Endothelial cell of umbilical vein (primary cell): ENCODE data around the gene TSPEAR. TPM values are rescaled to one million over a fixed set of nuclear protein-coding genes. Genes with fewer than 3 reads are reported as not detected.
"Not testable (repeated sequence)": the region's sequence is repeated elsewhere in the genome, so short reads cannot be mapped to it uniquely, and the experiment has no call there.

ENCODE experiments used
- BruUV-seq: library from RNA; stranded (reverse); fragments of 400-500 nt; replicated peaks from 2 replicates; lab custom pipeline; 2021; lab: Mats Ljungman, UMichigan
- CTCF ChIA-PET: fragments of 300-600, 350-600 bp; sonication (Branson Sonifier 250); formaldehyde crosslinking; loops from one replicate; lab custom pipeline; 2021; ENCODE audit warnings: antibody characterized with exemption, inconsistent platforms; lab: Charles Lee
- POLR2A ChIA-PET: fragments of 300-600, 350-600 bp; sonication (Branson Sonifier 250); formaldehyde crosslinking; loops from one replicate; lab custom pipeline; 2021; ENCODE audit warnings: antibody characterized with exemption, inconsistent platforms; lab: Charles Lee
- DNase-seq: peaks from one replicate; pipeline ENCODE4 v3.0.0-alpha.2; 2011; ENCODE audit warnings: low read depth, low spot score
- FAIRE-seq: peaks from 2 replicates; lab custom pipeline; 2011; peaks lifted over from hg19 to GRCh38; lab: Jason Lieb, UNC
- H2AFZ ChIP-seq: 2 replicates; pipeline ENCODE4 v1.6.0; 2012; ENCODE audit warnings: low read depth, low read length, control low read depth, inconsistent platforms
- H3K27ac ChIP-seq: 2 replicates; pipeline ENCODE4 v1.5.1; 2011; ENCODE audit warnings: low read depth, mild to moderate bottlenecking, control low read depth, low read length, moderate library complexity; ENCODE audit not compliant: insufficient read depth
- H3K27me3 ChIP-seq, 2 experiments: 2 replicates each; pipeline versions ENCODE4 v1.6.0 to v1.6.1; 2011; ENCODE audit warnings: low read length in 2 of 2, mixed read lengths in 1 of 2; ENCODE audit not compliant: control insufficient read depth in 2 of 2, insufficient read depth in 2 of 2
- H3K36me3 ChIP-seq, 2 experiments: 2 replicates in 1 of 2; 3 replicates in 1 of 2; pipeline ENCODE4 v1.5.1; 2011; ENCODE audit warnings: low read length in 2 of 2, mild to moderate bottlenecking in 1 of 2, moderate library complexity in 1 of 2; ENCODE audit not compliant: control insufficient read depth in 2 of 2, insufficient read depth in 2 of 2; ENCODE audit errors: extremely low read depth in 1 of 2
- H3K4me1 ChIP-seq: 3 replicates; pipeline ENCODE4 v1.5.1; 2011; ENCODE audit warnings: mild to moderate bottlenecking, low read length; ENCODE audit not compliant: control insufficient read depth, insufficient read depth; ENCODE audit errors: extremely low read depth
- H3K4me2 ChIP-seq: 2 replicates; pipeline ENCODE4 v1.6.1; 2011; ENCODE audit warnings: low read length, control low read depth, mixed read lengths; ENCODE audit not compliant: insufficient read depth
- H3K4me3 ChIP-seq, 3 experiments: fragments of 200-600 bp in 1 of 3; sonication (generic), shearing (Covaris generic) in 1 of 3; replicated peaks in 1 of 3; 2 replicates each; pipeline ENCODE4 v1.5.1; 2011 to 2016; ENCODE audit warnings: control low read depth in 3 of 3, low read length in 3 of 3, mild to moderate bottlenecking in 2 of 3, inconsistent platforms in 1 of 3, low read depth in 1 of 3, moderate library complexity in 1 of 3; ENCODE audit not compliant: insufficient read depth in 1 of 3
- H3K79me2 ChIP-seq: 2 replicates; pipeline ENCODE4 v1.6.0; 2012; ENCODE audit warnings: low read length, inconsistent platforms; ENCODE audit not compliant: control insufficient read depth, insufficient read depth
- H3K9ac ChIP-seq: replicated peaks from 2 replicates; pipeline ENCODE3; 2011; ENCODE audit warnings: low read length, control low read depth; ENCODE audit not compliant: insufficient read depth; ENCODE audit errors: extremely low read depth
- H3K9me1 ChIP-seq: replicated peaks from 3 replicates; pipeline ENCODE4 v1.6.0; 2011; ENCODE audit warnings: mild to moderate bottlenecking, low read length; ENCODE audit not compliant: control insufficient read depth, insufficient read depth; ENCODE audit errors: extremely low read depth
- H3K9me3 ChIP-seq: replicated peaks from 2 replicates; pipeline ENCODE4 v1.5.1; 2012; ENCODE audit warnings: low read length, inconsistent platforms; ENCODE audit not compliant: control insufficient read depth, insufficient read depth
- H4K20me1 ChIP-seq: replicated peaks from 2 replicates; pipeline ENCODE3; 2011; ENCODE audit warnings: mild to moderate bottlenecking, low read length; ENCODE audit not compliant: control insufficient read depth, insufficient read depth; ENCODE audit errors: extremely low read depth
- CTCF ChIP-seq, 2 donors: IDR thresholded peaks; 1 replicate in 1 of 2; 2 replicates in 1 of 2; pipeline ENCODE4 v1.5.1; 2011; ENCODE audit warnings: low read length in 2 of 2, mild to moderate bottlenecking in 2 of 2, moderate library complexity in 2 of 2, control low read depth in 1 of 2, inconsistent platforms in 1 of 2, low read depth in 1 of 2; ENCODE audit not compliant: insufficient read depth in 1 of 2; ENCODE audit errors: extremely low read depth in 1 of 2
- EZH2 ChIP-seq: IDR thresholded peaks from 2 replicates; pipeline ENCODE4 v1.6.1; 2012; ENCODE audit warnings: borderline replicate concordance, low read depth, mild to moderate bottlenecking, moderate library complexity, low read length, inconsistent platforms; ENCODE audit not compliant: severe bottlenecking
- FOS ChIP-seq: IDR thresholded peaks from 2 replicates; pipeline ENCODE4 v1.6.1; 2011; ENCODE audit warnings: mild to moderate bottlenecking, low read length, moderate library complexity, borderline replicate concordance; ENCODE audit not compliant: insufficient read depth
- GATA2 ChIP-seq: IDR thresholded peaks from 2 replicates; pipeline ENCODE4 v1.7.0; 2011; ENCODE audit warnings: low read depth, mild to moderate bottlenecking, moderate library complexity, mixed read lengths, low read length; ENCODE audit not compliant: insufficient read length, insufficient read depth
- JUN ChIP-seq: IDR thresholded peaks from 2 replicates; pipeline ENCODE4 v1.6.1; 2011; ENCODE audit warnings: borderline replicate concordance, low read depth; ENCODE audit not compliant: insufficient read length, insufficient read depth
- MAX ChIP-seq: IDR thresholded peaks from 2 replicates; pipeline ENCODE4 v1.6.1; 2011; ENCODE audit not compliant: insufficient read depth, insufficient read length
- MYC ChIP-seq: IDR thresholded peaks from one replicate; pipeline ENCODE4 v1.6.1; 2011; ENCODE audit warnings: mild to moderate bottlenecking, low read depth, low read length
- POLR2A ChIP-seq: IDR thresholded peaks from 2 replicates; pipeline ENCODE4 v1.6.1; 2012; ENCODE audit warnings: low read depth, mild to moderate bottlenecking, control low read depth, low read length
- POLR2AphosphoS5 ChIP-seq: IDR thresholded peaks from 2 replicates; pipeline ENCODE4 v1.6.1; 2012; ENCODE audit warnings: low read depth, mild to moderate bottlenecking, control low read depth, low read length, moderate library complexity; ENCODE audit not compliant: insufficient read depth
- dilution Hi-C: fragments of 300-500 bp; cut with MboI; formaldehyde crosslinking; loops from one replicate; pipeline ENCODE4 v1.15.0; 2019; ENCODE audit warnings: low sequenced_read_pairs; ENCODE audit not compliant: extremely low pct_ligation_motif_present
- intact Hi-C: fragments of 100-400 bp; cut with micrococcal nuclease; formaldehyde crosslinking; loops from one replicate; pipeline ENCODE4 v1.10.0; 2022
- polyA plus RNA-seq, 4 experiments: library from polyadenylated mRNA; depleted of rRNA in 3 of 4; stranded (reverse) in 3 of 4; unstranded in 1 of 4; fragments of >200 nt; gene quantifications; 2 replicates each; pipeline versions ENCODE4 v1.2.1 to v1.2.3, GENCODE V29; 2011 to 2012; ENCODE audit warnings: missing spikeins in 1 of 4
- total RNA-seq: library from RNA; stranded (reverse); gene quantifications from 2 replicates; pipeline ENCODE4 v1.2.3, GENCODE V29; 2021

TSPEAR gene
- total and polyA plus RNA-seq, 2 donors (not counting 3 experiments of a cell fraction or from before 2014, with no cell fraction given) = 0.01 TPM; not detected in 1

GRCh38 chr21:44550807-44551206, 160.6 kb downstream of the TSPEAR start:
- DNase-seq (no peak), FAIRE-seq (no peak)
- no peak overlapping the region for H3K27ac ChIP-seq
- dilution Hi-C loops (no loop called here), intact Hi-C loops (no loop called here)
- no peak overlapping the region for H3K9ac ChIP-seq
- ChIA-PET POLR2A (no interaction called here), CTCF (no interaction called here)
- H2AFZ ChIP-seq = no peak overlapping the region
- H4K20me1 ChIP-seq = no peaks in the 10 kb centered on the region
- H3K27me3 ChIP-seq = peaks cover 3 to 12% of the 10 kb centered on the region in 2 experiments
- no TSS peak for BruUV-seq
- no peaks in the 10 kb centered on the region for H3K36me3 ChIP-seq
- no peaks in the 10 kb centered on the region for H3K9me1 ChIP-seq
- no peak overlapping the region for H3K4me3 ChIP-seq
- TF ChIP-seq CTCF (IDR thresholded peaks at IDR 0.05; ENCODE audit: extremely low read depth in 1 of 2, insufficient read depth in 1 of 2, low read depth in 1 of 2, low read length in 2 of 2) (no peak), EZH2 (no peak), JUN (no peak), POLR2A (no peak), POLR2AphosphoS5 (no peak), FOS (no peak), MAX (no peak), MYC (no peak), GATA2 (no peak)
- no peaks in the 10 kb centered on the region for H3K79me2 ChIP-seq
- no peaks in the 10 kb centered on the region for H3K9me3 ChIP-seq
- no peaks in the 10 kb centered on the region for H3K4me1 ChIP-seq
- H3K4me2 ChIP-seq = no peak overlapping the region

- H2AFZ ChIP-seq, H3K27ac ChIP-seq, H3K36me3 ChIP-seq, H4K20me1 ChIP-seq, intact Hi-C loops, dilution Hi-C loops, DNase-seq, H3K4me2 ChIP-seq, H3K4me3 ChIP-seq, FAIRE-seq, H3K9me3 ChIP-seq, H3K79me2 ChIP-seq, POLR2A ChIA-PET, BruUV-seq, CTCF ChIA-PET, H3K9ac ChIP-seq, H3K9me1 ChIP-seq, H3K4me1 ChIP-seq: not testable (repeated sequence)
- peaks cover 3 to 12% of the 10 kb centered on the region in 2 experiments for H3K27me3 ChIP-seq
These were observed 161.1 kb downstream of the TSPEAR start for GRCh38 chr21:44550285-44550684.
